Stimulated activated CD4-positive, alpha-beta T cell treated with anti-CD3 and anti-CD28 coated beads, TNF-alpha, amount 100 ng/mL, for 4 hours (primary cell): ENCODE results near the gene PCARE.
"Not testable (repeated sequence)": the region's sequence is repeated elsewhere in the genome, so short reads cannot be mapped to it uniquely, and the experiment has no call there.

ENCODE experiments used
- DNase-seq, 3 experiments: peaks; one replicate each; pipeline ENCODE4 v3.0.0-alpha.2; 2020; ENCODE audit warnings: low read depth in 3 of 3

PCARE gene

DNA sequence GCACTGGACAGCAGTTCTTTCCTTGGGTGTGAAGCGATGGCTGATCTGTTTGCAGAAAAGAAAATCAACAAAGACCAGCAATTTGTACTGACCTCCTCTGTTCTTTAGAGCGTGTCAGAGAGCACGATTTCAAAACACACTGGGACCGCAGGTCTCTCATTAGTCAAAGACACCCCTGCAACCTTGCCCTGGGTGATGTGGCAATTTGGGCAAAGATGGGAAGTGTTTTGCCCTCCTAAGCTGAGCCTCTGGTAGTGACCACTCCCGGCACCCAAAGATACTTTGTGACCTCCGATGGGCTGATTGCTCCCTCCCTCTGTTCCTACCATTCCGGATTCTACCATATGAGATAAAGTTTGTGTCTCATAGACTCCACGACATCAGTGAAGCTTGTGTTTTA lies 22.6 kb upstream of the PCARE start:
- no peak for DNase-seq

DNA sequence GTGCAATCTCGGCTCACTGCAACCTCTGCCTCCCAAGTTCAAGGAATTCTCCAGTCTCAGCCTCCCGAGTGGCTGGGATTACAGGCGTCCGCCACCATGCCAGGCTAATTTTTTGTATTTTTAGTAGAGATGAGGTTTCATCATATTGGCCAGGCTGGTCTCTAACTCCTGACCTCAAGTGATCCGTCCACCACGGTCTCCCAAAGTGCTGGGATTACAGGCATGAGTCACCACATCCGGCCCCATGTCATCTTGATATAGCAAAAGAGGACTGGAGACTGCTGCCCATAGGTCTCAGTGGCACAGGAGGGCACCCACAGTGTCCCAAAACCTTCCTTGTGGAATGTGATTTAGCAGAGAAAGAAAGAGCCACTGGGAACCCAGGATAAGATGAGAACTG lies 16.0 kb upstream of the PCARE start:
- DNase-seq: not testable (repeated sequence)

DNA sequence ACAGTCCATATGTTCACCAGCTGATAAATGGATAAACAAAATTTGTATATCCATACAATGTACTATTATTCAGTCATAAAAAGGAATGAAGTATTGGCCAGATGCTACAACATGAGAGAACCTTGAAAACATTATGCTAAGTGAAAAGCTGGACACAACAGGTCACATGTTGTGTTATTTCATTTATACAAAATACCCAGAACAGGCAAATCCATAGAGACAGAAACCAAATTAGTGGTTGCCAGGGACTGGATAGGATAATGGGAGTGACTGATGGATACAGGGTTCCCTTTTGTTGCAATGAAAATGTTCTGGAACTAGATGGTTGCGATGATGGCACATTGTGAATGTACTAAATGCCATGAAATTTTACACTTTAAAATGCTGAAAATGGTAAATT lies 10.2 kb upstream of the PCARE start:
- no peak for DNase-seq

DNA sequence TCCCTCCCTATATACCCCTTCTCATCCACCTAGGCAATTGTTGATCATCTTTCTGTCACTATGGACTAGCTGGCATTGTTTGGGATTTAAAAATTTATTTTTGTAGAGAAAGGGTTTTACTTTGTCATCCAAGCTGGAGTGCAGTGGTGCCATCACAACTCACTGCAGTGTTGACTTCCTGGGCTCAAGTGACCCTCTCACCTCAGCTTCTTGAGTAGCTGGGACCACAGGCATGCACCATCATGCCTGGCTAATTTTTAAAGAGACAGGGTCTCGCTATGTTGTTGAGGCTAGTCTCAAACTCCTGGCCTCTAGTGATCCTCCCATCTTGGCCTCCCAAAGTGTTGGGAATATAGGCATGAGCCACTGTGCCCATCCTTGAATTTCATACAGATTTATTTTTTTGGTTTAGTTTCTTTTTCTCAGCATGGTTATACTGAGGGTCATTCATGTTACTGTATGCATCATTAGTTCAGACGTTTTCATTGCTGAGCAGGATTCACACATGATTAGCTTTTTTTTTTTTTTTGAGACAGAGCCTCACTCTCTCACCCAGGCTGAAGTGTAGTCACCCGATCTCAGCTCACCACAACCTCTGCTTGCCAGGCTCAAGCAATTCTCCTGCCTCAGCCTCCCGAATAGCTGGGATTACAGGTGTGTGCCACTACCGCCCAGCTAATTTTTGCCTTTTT lies 8.6 kb upstream of the PCARE start:
- DNase-seq: no peak

DNA sequence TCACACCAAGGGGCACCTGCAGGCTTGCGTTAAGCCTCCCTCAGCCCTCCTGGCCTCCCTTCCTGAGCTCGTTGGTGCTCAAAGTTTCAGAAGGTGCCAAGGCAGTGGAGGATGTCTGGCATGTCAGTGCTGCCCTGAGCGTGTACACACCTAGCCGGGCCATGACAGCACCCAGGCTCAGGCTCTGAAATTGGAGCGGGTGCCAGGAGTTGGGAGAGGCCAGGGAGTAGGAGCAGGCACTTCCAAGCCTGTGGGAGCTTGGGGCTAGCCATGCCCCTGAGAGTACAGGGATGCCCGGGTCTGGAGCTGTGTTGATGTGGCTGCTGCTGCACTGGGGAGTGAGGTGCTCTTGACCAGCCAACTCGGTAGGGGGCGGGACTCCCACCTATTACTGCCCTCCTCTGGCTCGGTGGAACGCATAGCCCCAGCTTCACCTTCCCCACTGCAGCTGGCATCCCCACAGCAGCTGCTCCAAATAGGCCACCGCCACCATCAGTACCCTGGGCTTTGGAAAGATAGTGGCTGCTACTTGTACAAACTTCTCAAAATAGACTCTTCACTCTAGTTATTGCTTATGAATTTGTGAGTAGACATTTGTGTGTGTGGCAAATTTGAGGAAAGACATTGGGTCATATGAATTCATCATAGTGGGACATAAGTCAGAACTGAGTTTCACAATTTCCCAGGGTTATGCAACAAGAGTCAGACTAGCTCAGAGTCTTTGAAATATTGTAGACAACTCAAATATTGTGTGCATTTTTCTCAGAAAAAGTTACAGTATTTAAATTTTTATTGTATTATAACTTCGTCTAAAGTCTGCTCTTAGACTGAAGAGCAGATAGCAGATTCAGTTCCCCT lies 6.8 kb upstream of the PCARE start:
- no peak for DNase-seq

DNA sequence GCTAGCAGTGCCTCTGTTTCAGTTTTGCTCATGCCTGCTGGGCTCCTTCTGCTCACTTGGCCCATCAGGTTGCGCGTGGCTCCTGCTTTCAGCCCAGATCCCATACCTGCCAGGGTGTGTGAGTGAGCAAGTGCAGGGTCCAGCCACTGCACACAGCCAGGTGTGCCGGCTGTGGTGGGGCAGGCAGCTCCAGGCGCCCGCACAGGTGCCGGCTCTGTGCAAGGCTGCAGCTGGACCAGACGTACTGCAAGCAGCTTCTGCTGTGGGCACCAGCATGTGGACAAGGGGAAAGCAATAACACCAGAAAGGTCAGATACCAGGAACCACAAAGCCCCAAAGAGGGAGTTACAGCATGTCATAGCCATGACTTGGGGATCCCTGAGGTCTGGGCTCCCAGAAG lies 5.6 kb upstream of the PCARE start:
- no peak for DNase-seq

DNA sequence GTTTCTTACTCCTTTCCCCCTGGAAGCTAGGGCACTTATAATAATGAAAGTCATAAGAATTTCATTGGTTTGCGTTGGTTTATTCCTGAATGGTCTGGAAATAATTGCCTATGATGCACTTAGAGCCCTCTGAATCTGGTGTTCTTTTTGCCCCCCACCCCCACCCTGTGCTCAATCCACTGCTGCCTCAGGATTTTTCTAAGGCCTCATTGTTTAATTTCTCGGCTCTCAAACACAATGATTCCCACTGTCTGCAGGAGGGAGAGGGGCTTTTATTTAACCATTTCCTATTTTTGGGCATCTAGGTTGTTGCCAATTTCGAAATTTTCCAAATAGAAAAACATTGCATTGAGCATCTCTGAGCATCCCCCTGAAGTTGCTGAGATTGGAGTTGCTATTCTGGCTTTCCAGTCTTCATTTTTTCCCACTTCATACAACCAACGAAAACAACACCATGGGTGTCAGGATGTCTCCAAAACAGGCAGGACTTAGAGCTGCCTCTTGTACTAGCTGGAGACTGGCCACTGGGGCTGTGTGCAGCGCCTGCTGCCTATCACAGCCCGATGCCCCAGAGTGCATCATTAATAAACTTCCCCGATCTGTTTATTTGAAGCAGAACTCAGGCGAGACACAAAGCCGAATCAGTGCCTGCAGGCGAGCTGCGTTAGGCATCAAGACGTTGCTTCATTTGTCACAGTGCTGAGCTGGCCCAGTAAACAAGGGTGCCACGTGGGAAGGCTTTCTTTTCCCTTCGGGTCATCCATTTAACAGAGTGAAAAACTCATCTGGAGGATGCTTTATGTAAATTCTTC lies 1.8 kb upstream of the PCARE start:
- DNase-seq: no peak

DNA sequence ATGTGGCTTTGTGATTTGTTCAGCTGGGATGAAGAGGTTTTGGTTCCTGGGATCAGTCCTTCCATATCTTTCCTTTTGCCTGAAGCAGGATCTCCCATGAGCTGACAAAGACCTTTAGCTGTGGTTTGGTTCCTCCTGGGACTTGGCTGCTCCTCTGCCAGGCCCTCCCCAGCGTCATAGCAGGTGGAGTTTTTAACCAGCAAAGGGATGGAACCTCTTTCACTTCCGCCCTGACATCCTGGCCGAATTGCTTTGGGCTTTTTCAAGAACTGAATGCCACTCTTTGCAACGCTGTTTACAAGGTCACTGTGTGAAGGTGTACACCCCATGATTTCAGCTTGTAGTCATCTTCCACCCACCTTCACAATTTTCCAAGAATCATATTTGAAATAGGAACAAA lies 390 bp downstream of the PCARE start:
- DNase-seq: no peak

DNA sequence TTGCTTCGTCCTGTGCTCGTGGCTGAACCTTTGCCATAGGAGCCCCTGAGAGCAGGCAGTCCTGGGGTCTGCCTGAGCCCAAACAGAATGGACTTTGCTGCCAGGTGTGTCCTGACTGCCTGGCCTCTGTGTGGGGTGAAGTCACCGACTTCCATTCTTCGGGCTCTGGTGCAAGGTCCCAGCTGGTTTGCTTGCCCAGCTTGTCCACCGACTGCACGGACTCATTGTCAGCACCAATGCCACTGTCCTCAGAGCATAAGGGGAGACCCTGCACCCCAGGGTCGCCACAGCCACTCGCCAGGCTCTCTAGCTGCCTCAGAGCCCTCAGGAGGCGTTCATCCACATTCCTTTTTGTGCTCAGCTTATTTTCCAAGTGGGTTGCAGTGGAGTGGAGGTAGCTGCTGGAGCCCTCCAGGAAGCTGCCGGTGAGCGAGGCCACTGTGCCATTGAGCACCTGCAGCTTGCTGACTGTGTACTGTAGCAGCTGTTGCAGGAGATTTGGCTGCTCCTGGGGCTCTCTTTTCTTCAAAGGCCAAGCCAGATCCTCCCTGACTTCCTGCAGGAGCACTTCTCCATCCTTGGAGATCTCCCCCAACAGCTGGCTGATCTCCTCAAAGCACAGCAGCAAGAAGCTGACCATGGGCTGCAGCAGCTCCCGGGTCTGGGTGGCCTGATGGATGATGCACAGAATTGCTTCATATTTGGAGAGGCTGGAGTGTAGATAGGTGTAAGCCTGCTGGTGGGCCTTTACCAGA lies 1.2 kb downstream of the PCARE start:
- DNase-seq: no peak

DNA sequence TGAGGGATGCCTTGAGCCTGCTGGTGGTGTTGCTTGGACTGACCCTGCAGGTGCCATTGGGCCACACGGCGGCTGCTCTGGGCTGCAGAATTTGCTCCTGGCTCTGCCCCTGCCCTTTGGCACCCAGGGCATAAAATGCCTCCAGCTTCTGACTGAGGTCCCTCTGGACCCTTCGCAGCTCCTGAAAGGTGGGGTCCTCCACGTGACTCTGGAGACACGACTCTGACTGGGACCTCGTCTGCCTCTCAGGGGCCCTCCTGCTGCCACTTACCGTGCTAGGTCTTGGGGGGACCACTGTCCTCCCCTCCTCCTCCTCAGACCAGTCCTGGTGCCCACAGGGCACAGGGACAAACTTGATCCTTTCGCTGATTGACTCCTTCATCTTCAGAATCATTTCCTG lies 2.1 kb downstream of the PCARE start:
- no peak for DNase-seq

DNA sequence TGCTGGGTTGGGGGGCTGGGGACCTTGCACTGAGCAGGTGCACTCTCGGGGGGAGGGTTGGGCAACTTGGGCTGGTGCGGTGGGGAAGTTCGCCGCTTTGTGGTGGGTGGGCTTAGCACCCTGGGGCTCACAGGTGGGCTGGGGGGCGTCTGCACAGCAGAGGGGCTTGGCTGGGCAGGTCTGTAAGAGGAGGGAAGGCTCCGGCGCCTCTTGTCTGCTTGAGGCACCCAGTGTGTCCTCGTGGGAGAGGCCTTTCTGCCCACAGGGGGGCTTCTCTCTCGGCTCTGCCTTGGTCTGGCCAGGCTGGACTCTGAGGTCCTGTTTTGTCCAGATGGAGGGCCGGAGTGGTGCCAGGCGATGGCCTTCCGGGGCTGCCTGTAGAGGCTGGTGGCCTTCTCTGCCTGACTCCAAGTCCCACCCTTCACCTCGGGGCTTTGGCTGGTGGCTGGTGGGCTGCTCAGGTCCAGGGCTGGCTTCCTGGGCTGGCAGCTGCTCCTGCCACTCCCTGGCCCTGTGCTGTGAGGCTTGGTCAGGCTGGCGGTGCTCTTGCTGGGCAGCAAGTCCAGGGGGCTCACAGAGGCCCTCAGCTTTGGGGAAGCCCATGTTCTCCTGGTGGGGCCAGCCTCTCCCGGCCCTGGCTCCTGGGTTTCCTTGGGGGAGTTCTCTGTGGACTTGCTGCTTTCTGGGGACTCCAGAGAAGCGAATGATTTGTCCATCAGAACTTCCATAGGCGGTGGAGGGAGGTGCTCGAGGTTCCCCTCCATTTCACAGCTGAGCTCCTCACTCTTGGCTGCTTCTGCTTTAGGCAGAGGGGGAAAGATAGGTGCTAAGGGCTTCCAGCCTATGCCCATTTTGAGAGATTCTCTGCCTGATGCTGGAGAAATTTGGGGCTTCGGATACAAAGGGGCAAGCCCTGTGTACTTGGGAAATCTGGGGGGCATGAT lies 3.0 kb downstream of the PCARE start:
- DNase-seq: no peak

DNA sequence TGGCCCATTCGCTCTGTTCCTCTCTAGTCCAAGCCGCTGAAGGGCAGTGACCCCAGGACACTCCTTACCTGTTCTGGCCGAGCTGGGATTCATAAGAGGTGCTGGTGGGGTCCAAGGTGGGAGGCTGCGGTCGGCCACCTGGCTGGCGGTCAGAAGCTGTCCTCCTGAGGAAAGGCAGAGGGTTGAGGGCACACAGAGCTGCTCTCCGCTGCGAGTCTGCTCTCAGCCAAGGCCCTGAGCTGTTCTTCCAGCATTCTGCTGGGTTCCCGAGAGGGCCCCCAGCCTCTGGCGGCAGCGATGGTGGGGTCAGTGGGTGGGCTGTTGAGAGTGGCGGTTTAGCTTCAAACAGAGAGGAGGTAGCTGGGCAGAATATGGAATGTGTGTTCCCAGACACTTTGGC lies 3.8 kb downstream of the PCARE start:
- DNase-seq: no peak

DNA sequence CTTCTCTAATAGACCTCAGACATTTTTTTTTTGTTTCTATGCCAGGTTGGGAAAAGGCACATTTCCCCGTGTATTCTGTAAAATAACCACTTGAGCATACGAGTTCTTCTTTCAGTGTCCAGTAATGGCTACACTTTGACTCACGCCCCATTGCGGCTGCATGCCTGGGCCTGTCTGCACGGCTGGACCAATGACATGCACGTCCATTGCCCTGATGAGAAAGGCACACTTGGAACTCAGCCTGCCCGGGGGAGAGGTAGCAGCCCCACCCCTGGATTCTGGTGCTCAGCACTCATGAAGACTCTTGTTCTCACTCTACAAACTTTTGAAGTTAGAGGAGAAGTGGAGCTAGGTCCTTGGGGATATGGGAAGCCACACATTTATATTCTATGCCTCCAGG lies 5.8 kb downstream of the PCARE start:
- DNase-seq: no peak

DNA sequence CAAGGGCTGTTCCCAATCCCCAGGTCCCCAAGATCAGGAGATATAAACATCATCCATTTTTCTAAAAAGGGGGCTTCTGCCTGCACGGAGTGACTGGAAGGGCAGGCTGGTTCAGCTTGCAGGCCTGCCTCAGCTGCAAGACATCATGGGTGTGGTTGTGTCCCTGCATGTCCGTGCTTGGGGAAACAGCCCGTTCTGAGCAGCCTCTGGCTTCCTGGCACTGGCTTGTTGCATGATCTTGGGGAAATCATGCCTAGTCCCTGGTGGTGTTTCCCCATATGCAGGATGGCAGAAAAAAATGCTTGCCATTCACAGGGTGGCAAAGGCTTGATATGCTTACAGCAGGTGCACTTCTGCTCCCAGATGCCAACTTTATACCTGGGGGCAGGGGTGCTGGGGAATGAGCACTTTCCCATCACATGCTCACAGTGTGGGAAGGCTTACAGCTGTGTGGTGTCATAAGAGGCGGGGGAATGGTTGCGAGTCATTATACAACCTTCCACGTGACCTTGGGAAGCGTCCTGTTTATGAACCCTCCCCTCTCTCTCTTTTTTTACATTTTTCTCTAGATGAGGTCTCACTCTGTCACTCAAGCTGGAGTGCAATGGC lies 7.2 kb downstream of the PCARE start:
- DNase-seq: no peak

DNA sequence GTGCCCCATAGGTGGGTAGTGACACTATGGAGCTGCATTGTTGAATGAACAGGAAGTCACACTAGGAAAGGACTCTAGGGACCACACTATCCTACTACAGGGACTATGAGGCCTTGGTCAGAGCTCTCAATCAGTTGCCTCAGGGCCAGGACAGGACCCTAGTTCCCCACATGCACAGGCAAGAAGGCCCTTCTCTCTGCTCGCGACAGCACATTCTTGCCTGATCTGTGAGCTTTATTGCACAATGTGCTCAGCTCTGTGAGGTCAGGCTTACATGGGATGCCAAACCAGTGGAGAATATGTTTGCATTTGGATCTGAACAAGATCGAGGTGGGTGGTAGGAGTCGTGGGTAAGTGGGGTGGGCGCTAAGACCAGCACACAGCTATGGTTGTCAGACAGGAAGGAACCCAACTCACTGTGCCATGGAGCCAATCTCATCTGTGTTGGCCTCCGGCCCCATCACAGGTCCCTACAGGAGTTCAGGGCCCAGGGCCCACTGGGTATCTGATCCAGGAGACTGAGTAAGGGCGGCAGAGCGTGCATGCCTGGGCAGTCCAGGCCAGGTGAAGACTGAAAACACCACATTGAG lies 8.0 kb downstream of the PCARE start:
- no peak for DNase-seq

DNA sequence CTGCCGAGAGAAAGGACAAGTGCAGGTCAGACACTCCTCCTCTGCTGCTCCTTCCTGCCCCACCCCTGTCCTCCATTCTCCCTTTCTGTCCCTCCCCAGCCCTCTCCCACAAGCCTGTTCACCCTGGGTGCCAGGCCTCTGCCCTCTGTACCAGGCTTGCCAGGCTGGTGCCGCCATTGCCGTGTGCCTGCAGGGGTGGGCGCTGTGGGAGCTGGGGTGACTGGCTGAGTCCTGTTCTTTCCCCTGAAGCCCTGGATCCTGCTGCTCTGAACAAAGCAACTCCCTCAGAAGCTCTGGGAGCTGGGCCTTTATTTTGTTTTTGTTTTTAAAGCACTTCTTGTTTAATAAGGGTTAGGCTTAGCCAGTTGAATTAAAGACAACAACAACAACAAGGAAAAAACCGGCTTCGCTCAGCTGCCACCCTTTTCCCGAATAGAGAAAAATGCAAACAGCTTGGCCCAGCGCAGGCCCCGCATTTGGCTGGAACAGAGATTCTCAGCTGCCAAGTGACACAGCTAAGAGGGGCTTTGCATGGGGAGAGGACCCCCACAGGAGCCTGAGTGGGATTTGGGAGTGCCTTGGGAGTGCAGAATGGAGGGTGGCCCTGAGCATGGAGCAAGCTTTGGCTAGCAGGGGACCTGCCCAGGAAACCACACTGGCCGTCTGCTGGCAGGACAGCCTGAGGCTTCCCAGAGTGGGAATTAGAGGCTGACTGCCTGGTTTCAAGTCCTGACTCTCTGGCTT lies 9.1 kb downstream of the PCARE start:
- no peak for DNase-seq

DNA sequence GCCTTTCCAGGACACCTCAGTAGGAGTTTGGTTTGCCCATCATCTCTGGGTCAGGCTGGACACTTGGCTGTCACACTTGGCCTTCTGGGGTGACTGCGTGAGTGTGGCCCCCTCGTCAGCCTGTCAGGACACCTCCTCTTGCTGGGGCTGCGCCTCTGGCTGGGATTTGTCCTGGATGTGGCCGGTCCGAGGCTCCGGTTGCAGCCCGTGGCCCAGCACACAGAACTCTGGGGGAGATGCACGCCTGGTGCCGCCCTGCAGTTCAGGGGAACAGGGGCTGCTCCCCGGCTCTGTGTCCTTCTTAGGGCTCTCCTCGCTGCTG lies 9.6 kb downstream of the PCARE start:
- DNase-seq: no peak

DNA sequence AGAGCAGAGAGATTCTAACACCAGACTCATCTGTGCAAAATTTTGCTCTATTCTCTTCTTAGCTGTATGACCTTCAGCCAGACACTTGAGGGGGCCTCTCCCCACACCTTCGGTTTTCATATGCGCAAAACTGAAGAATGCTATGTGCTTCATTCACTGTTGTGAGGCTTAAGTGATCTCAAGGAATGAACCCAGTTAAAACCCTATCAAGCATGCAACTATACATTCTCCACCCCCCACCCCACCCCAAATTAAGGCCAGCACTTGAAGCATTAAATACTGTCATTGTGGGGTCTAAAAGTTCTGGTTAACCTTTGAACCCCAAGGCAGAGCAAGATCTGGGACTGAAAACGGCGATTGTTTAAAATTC lies 10.0 kb downstream of the PCARE start:
- no peak for DNase-seq

DNA sequence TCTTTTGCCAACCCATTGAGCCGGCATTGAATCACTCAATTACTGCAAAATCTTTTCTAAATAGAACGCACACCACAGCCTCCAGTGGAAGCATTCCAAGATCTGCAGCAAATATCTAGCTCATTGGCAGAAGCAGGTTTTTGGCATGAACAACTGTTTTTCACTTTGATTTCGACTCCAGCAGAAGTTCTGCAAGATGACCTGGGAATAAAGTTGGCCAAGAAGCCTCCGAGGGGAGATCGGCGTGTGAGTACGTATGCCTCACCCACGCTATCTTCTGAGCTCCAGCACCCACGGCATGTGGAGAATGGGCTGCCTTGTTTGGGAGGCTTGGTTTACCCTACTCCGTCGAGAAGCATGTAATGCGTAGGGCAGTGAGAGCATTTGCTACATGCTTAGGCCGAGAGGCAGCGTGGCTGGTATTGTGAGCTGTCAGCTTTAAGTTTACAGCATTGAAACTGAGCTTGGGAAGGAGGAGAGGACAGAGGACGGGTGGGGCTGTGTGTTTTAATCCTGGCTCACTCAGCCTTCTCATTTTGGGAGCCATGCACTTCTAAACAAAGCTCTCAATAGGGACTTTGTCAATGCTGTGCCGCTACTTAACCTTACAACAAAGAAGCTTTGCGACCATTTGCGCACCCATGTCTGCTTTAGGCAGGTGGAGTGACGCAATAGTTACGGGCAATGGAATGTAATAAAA lies 10.5 kb downstream of the PCARE start:
- DNase-seq: no peak
